ENCODE data around the gene TLE4. TPM values are rescaled to one million over a fixed set of nuclear protein-coding genes. Genes with fewer than 3 reads are reported as not detected.

TLE4 gene
- total and polyA plus RNA-seq, 2 of the 13 experiments (the other 11 are each of a cell fraction or from before 2014, with no cell fraction given): 2.0 to 2.3 TPM

DNA sequence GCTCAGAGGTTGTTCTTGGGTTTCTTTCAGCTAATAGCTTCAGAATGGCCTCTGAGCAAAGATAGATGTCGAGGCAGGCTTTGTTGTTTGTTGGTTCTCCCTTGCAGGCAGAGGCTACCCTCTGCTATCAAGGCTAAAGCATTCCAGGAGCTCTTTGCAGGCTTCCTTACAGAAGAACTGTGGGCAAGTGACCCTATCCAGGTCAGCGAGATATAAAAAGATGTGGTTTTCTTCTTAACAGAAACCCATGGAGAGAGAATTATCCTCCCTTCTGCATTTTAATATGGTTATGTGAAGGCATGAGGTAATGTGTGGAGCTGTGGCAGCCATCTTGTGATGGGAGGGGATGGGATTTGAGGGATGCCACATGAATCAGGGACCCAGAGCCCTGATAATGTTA is 67.0 kb downstream of the TLE4 start:
- H3K9me3 ChIP-seq (ENCODE audit: low read length): peaks cover 19% of the 10 kb centered on the region
- DNase-seq (ENCODE audit: low spot score) (no peak), FAIRE-seq (no peak), ATAC-seq (no peak)
- POLR2A ChIA-PET: no interaction called here
- no peaks in the 10 kb centered on the region for H3K36me3 ChIP-seq (replicated peaks in 1 of 2; ENCODE audit: control insufficient read depth in 1 of 2, insufficient read depth in 2 of 2, low read length in 2 of 2)
- no peak overlapping the region for H2AFZ ChIP-seq (ENCODE audit: low read length)
- no TSS peak for BruUV-seq (replicated peaks)
- TF ChIP-seq SMARCC2 (IDR thresholded peaks at IDR 0.05) (no peak), CHCHD3 (CRISPR knock-in tag; IDR thresholded peaks at IDR 0.05) (no peak), ZNF737 (CRISPR knock-in tag; IDR thresholded peaks at IDR 0.05; ENCODE audit: borderline replicate concordance) (no peak), MTF2 (CRISPR knock-in tag; IDR thresholded peaks at IDR 0.05; ENCODE audit: borderline replicate concordance) (no peak), ATF3 (CRISPR knock-in tag; IDR thresholded peaks at IDR 0.05) (no peak), GATAD2A (CRISPR knock-in tag; IDR thresholded peaks at IDR 0.05) (no peak)
- intact Hi-C loops (cut with micrococcal nuclease; ENCODE audit: unreplicated experiment) (no loop called here), in situ Hi-C loops (cut with HindIII; ENCODE audit: extremely low pct_ligation_motif_present, low pct_unique_long_range_greater_than_20kb) (no loop called here)
- H3K27ac ChIP-seq (ENCODE audit: extremely low read length, insufficient read depth, low read length): no peak overlapping the region
- CTCF ChIA-PET (ENCODE audit: low intra/inter-chr PET ratio, low total read pairs): no interaction called here
- no peaks in the 10 kb centered on the region for H3K4me1 ChIP-seq (ENCODE audit: insufficient read depth, low read length)
- no peaks in the 10 kb centered on the region for H4K20me1 ChIP-seq (ENCODE audit: insufficient read depth, low read length)
- H3K9ac ChIP-seq (ENCODE audit: insufficient read depth, low read depth, low read length): no peak overlapping the region
- H3K79me2 ChIP-seq (ENCODE audit: insufficient read depth, low read length): no peaks in the 10 kb centered on the region
- 38% methylated on average over 2 of the region's 2 CpGs for WGBS (ENCODE audit: low lambda C conversion rate)
- no peaks in the 10 kb centered on the region for H3K27me3 ChIP-seq (ENCODE audit: control insufficient read depth in 1 of 2, insufficient read depth in 2 of 2, low read length in 2 of 2)
- H3K4me3 ChIP-seq (replicated peaks in 1 of 3; ENCODE audit: insufficient read depth in 1 of 3, low read depth in 2 of 3, low read length in 3 of 3): no peak overlapping the region
- H3K4me2 ChIP-seq (ENCODE audit: low read depth, low read length): no peak overlapping the region

GRCh38 chr9:79639354-79639753 is 67.6 kb downstream of the TLE4 start:
- in situ Hi-C loops (cut with HindIII; ENCODE audit: extremely low pct_ligation_motif_present, low pct_unique_long_range_greater_than_20kb): no loop called here
- BruUV-seq (replicated peaks): no TSS peak
- ATAC-seq: no peak
- no peak for TF ChIP-seq LCORL (IDR thresholded peaks at IDR 0.05)
- TF ChIP-seq LCORL (CRISPR knock-in tag; IDR thresholded peaks at IDR 0.05): no peak
- no peak for TF ChIP-seq ZNF253 (CRISPR knock-in tag; IDR thresholded peaks at IDR 0.05; ENCODE audit: borderline replicate concordance)
- TF ChIP-seq, protein P1, sequence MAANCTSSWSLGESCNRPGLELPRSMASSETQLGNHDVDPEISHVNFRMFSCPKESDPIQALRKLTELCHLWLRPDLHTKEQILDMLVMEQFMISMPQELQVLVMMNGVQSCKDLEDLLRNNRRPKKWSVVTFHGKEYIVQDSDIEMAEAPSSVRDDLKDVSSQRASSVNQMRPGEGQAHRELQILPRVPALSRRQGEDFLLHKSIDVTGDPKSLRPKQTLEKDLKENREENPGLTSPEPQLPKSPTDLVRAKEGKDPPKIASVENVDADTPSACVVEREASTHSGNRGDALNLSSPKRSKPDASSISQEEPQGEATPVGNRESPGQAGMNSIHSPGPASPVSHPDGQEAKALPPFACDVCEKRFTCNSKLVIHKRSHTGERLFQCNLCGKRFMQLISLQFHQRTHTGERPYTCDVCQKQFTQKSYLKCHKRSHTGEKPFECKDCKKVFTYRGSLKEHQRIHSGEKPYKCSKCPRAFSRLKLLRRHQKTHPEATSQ (CRISPR knock-in tag; IDR thresholded peaks at IDR 0.05; ENCODE audit: borderline replicate concordance): no peak
- no peak for TF ChIP-seq ATAD3A (CRISPR knock-in tag; IDR thresholded peaks at IDR 0.05)
- no peak for TF ChIP-seq ZFP41 (CRISPR knock-in tag; IDR thresholded peaks at IDR 0.05; ENCODE audit: borderline replicate concordance)
- no peak for TF ChIP-seq PAWR (CRISPR knock-in tag; IDR thresholded peaks at IDR 0.05; ENCODE audit: borderline replicate concordance)
- TF ChIP-seq, protein P2, sequence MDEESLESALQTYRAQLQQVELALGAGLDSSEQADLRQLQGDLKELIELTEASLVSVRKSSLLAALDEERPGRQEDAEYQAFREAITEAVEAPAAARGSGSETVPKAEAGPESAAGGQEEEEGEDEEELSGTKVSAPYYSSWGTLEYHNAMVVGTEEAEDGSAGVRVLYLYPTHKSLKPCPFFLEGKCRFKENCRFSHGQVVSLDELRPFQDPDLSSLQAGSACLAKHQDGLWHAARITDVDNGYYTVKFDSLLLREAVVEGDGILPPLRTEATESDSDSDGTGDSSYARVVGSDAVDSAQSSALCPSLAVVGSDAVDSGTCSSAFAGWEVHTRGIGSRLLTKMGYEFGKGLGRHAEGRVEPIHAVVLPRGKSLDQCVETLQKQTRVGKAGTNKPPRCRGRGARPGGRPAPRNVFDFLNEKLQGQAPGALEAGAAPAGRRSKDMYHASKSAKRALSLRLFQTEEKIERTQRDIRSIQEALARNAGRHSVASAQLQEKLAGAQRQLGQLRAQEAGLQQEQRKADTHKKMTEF (CRISPR knock-in tag; IDR thresholded peaks at IDR 0.05): no peak
- TF ChIP-seq EHMT2 (IDR thresholded peaks at IDR 0.05; ENCODE audit: borderline replicate concordance, low read depth, low read length): no peak
- no peak for TF ChIP-seq ZNF777 (CRISPR knock-in tag; IDR thresholded peaks at IDR 0.05)
- no peak for TF ChIP-seq ATF1 (CRISPR knock-in tag; IDR thresholded peaks at IDR 0.05)
- TF ChIP-seq HOXD1 (CRISPR knock-in tag; IDR thresholded peaks at IDR 0.05): no peak
- no peak for TF ChIP-seq ZSCAN12 (CRISPR knock-in tag; IDR thresholded peaks at IDR 0.05)
- no peak for TF ChIP-seq ZBTB21 (CRISPR knock-in tag; IDR thresholded peaks at IDR 0.05)

More at GRCh38 chr9:79639354-79639753, 67.6 kb downstream of the TLE4 start:
- ChIA-PET CTCF (ENCODE audit: low intra/inter-chr PET ratio, low total read pairs) (no interaction called here), POLR2A (no interaction called here)
- Histone ChIP-seq H3K36me3 (replicated peaks in 1 of 2; ENCODE audit: control insufficient read depth in 1 of 2, insufficient read depth in 2 of 2, low read length in 2 of 2) (no peaks in the 10 kb centered on the region), H3K9me3 (ENCODE audit: low read length) (peaks cover 23% of the 10 kb centered on the region), H3K27ac (ENCODE audit: extremely low read length, insufficient read depth, low read length) (no peak overlapping the region), H3K4me2 (ENCODE audit: low read depth, low read length) (no peak overlapping the region), H3K4me1 (ENCODE audit: insufficient read depth, low read length) (no peaks in the 10 kb centered on the region), H4K20me1 (ENCODE audit: insufficient read depth, low read length) (no peaks in the 10 kb centered on the region), H3K27me3 (ENCODE audit: control insufficient read depth in 1 of 2, insufficient read depth in 2 of 2, low read length in 2 of 2) (no peaks in the 10 kb centered on the region), H3K9ac (ENCODE audit: insufficient read depth, low read depth, low read length) (no peak overlapping the region), H3K4me3 (replicated peaks in 1 of 3; ENCODE audit: insufficient read depth in 1 of 3, low read depth in 2 of 3, low read length in 3 of 3) (no peak overlapping the region), H2AFZ (ENCODE audit: low read length) (no peak overlapping the region), H3K79me2 (ENCODE audit: insufficient read depth, low read length) (no peaks in the 10 kb centered on the region)
- DNase-seq (ENCODE audit: low spot score) (no peak), FAIRE-seq (no peak)
- 56% methylated on average over 1 of the region's 1 CpG for WGBS (ENCODE audit: low lambda C conversion rate)
- intact Hi-C loops (cut with micrococcal nuclease; ENCODE audit: unreplicated experiment): no loop called here

Data from HepG2 (cell line).